HG02610 (cell line): ENCODE results near the gene ENTPD2.

Source experiments
- ATAC-seq: cut with Tn5 transposase; IDR thresholded peaks from one replicate; pipeline ENCODE4 v1.9.1; 2021; ENCODE audit warnings: mild to moderate bottlenecking, moderate library complexity; ENCODE audit not compliant: unreplicated experiment

The ENTPD2 gene

DNA sequence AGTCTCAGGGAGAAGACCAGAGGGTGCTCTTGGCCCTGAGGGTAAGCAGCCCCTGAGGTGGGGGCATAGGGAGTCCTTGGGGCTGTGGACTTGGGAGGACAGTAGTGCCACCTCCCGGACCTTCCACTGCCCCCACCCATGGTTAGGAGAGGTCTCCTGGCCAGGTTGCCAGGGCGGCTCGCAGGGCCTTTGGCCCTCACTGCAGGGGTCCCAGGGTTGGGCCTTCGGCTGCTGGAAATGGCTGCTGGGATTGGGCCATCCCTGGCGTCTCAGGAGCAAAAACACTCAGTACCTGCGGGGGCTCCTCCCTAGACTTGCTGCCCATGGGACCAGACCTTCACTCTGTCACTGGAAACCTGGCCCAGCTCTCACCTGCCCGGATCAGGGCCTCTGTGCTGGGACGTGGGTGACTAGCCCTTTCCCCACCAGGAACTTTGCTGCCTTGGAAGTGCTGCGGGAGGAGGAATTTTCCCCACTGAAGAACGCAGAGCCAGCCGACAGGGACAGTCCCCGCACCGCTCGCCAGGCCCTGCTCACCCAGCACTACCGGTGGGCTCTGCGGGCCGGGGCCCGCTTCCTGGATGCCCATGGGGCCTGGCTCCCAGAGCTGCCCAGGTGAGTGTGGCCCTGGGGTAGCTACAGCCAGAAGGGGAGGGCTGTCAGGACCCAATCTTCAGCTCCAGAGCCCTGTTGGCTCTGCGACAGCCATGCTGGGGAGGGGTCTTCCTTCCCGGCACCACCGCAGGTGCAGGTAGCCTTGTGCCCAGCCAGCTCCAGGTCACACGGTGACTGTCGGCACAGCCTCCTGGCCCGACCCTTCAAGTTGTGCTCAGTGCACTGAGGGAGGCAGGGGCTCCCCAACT lies 26.6 kb upstream of the ENTPD2 start:
- ATAC-seq, result no peak

DNA sequence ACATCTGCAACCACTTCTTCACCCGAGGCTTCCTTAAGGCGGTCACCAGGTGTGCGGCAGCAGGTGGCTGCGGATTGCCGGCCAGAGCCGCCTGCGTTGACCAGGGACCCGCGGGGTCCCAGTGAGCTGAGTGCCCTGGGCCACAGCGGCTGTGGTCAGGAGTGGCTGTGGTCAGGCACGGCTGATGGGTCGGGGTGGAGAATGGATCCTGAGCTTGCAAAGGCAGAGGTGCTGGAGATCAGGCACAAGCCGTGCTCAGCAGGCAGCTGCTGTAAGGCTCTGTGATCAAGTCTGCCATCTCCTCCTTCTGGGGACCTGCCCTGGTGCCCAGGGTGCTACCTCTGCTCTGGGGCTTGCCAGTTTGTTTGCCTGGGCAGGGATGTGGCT lies 25.5 kb upstream of the ENTPD2 start:
- ATAC-seq, result no peak

- no peak for ATAC-seq
Measured at GRCh38 chr9:137078701-137079400, 25.0 kb upstream of the ENTPD2 start.

DNA sequence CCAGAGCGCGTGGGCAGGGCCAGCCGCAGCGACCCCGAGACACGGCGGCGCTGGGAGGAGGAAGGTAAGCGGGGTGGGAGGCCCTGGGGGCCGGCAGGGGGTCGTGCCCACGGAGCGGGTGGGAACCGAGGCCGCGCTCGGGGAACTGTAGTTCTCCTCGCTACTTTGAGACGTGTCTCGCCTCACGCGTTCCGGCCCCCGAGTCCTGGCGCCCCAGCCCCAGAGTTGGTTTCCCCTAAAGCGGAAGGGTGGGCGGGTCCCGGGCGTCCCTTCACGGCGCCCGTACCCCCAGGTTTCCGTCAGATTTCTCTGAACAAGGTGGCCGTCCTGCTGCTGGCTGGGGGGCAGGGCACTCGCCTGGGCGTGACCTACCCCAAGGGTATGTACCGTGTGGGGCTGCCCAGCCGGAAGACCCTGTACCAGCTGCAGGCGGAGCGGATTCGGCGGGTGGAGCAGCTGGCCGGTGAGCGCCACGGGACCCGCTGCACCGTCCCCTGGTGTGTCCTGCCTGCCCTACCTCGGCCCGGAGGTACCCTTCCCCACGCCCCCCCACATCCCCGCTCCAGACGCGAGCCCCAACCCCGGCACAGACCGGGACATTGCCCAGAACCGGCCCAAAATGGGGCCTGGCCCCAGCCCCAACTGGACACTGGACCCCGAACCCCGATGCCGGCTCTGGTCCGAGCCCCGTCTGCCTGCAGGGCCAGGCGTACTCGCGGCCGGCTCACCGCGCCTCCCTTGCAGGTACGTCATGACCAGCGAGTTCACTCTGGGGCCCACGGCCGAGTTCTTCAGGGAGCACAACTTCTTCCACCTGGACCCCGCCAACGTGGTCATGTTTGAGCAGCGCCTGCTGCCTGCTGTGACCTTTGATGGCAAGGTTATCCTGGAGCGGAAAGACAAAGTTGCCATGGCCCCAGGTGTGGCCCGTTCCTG lies 24.2 kb upstream of the ENTPD2 start:
- ATAC-seq, result no peak

GRCh38 chr9:137077010-137077747 lies 23.3 kb upstream of the ENTPD2 start, which contains the start of gene UAP1L1:
TSS of gene UAP1L1 (plus strand) at chr9:137077517. CDS start at chr9:137077533, 16 bp downstream.
- no peak for ATAC-seq

- ATAC-seq, result no peak
Measured at GRCh38 chr9:137076636-137077009, 22.8 kb upstream of the ENTPD2 start.

DNA sequence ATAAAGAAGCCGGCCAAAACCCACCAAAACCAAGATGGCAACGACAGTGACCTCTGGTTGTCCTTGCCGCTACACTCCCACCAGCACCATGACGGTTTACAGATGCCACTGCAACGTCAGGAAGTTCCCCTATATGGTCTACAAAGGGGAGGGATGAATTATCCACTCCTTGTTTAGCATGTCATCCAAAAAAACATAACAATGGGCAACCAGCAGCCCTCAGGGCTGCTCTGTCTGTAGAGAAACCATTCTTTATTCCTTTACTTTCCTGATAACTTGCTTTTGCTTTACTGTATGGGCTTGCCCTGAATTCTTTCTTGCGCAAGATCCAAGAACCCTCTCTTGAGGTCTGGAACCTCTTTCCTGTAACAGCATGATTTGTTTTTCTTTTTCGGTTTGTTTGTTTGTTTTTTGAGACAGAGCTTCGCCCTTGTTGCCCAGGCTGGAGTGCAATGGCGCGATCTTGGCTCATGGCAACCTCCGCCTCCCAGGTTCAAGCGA lies 21.5 kb upstream of the ENTPD2 start:
- no peak for ATAC-seq

GRCh38 chr9:137074657-137075274 lies 20.9 kb upstream of the ENTPD2 start:
- no peak for ATAC-seq

DNA sequence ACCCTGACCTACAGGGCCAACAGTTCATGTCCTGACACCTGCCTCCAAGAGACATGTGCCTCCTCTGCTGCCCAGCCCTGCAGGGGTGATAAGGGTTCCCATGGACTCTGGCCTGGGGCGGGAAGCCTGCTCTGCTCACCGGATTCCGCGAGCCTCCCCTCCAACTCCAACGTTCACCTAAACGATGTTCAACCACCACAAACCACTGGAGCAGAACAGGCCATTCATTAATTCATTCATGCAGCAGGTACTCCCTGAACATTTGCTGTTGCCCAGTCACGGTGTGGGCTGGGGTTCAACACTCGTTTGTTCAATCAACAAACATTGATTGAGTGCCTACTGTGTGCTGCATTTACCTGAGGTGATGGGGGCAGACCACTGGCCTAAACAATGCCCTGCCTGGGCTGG lies 20.1 kb upstream of the ENTPD2 start:
- no peak for ATAC-seq

DNA sequence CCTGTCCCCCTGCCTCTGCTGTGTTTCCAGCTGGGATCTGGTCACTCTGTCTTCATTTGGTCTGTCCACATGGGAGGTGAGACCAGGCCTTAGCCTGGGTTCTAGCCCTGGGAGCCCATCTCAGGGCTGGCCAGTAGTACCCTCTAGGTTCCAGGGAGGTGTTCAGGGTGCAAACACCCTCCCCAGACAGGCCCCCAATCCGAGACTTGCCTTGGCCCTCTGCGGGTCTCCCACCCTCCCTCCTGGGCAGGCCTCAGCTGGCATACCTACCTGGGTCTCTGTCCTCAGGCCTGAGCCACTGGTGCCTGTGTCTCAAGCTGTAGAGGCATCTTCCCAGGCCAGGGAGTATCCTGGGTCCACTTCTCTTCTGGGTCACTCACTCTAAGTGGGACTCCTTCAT lies 17.4 kb upstream of the ENTPD2 start:
- ATAC-seq, result no peak

GRCh38 chr9:137070906-137071275 lies 17.0 kb upstream of the ENTPD2 start:
- no peak for ATAC-seq

GRCh38 chr9:137070201-137070905 lies 16.5 kb upstream of the ENTPD2 start, which contains the start of gene SAPCD2:
TSS of gene SAPCD2 (minus strand) at chr9:137070557. CDS start at chr9:137070460, 97 bp downstream.
- peak; percentile 57 for ATAC-seq

DNA sequence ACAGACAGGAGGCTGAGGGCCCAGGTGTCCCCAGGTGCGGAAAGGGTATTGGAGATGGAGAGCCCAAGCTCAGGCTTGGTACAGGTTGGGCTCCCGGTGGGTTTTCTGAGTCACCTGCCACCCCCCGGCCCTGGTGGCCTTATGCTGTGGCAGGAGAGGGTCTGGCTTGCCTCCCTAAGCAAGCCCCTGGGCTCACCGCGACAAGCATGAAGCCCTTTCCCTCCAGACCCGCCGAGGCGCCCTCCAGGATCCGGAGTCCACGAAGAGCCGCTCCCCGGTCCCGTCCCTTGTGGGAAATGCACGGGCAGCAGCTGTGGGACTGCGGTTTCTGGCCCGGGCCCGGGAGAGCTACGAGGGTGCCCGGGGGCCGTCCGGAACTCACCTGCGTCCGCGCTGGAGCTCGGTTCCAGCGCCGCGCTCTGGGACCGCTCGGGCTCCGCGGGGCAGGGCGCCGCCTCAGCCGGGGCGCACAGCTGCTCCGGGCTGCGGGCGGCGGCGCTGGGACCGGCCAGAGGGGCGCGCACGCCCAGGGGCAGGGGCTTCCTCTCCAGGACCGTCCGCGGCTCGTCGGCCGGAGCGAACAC lies 15.7 kb upstream of the ENTPD2 start:
- ATAC-seq, result no peak

DNA sequence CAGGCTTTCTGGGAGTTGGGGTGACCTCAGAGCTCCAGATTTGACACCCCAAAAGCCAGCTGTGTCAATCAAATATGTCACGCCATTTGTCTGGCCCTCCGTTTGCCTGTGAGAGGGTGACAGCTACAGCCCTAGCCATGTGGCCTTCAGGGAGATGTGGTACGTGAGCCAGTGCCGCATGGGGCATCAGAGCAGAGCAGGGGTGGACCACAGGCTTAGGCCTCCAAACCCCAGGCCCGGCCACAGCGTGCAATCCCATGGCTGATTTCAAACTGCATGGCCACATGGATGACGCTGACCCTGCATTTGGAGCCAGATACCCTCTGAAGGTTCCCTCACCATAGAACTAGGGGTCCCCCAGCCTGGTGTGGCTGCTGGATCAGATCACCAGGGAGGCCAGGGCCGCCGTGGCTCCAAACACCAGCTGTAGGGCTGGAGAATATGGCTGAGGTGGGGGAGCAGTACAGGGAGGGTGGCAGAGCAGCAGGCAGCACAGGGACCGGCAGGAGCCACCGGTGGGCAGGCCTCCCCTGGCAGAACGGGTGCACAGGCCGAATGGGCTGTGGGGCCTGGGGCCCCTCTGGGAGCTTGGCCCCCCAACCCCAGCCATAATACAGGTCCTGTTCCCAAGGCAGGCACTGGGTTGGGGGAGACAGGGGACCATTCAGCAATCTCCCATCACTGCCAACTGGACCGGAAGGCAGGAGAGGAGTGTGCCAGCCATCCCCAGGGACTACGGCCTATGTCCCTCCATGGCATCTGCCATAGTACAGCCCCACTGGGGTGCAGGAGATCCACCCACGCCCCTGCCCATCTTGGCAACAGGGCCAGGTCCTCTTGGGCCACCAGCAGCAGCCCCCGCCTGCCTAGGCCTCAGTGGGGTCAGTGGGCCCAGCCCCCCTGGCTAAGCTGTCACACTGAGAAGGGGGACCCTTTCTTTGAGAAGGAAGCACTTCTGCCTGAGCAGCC lies 15.0 kb upstream of the ENTPD2 start:
- no peak for ATAC-seq

- no peak for ATAC-seq
Measured at GRCh38 chr9:137067860-137068538, 14.1 kb upstream of the ENTPD2 start.

DNA sequence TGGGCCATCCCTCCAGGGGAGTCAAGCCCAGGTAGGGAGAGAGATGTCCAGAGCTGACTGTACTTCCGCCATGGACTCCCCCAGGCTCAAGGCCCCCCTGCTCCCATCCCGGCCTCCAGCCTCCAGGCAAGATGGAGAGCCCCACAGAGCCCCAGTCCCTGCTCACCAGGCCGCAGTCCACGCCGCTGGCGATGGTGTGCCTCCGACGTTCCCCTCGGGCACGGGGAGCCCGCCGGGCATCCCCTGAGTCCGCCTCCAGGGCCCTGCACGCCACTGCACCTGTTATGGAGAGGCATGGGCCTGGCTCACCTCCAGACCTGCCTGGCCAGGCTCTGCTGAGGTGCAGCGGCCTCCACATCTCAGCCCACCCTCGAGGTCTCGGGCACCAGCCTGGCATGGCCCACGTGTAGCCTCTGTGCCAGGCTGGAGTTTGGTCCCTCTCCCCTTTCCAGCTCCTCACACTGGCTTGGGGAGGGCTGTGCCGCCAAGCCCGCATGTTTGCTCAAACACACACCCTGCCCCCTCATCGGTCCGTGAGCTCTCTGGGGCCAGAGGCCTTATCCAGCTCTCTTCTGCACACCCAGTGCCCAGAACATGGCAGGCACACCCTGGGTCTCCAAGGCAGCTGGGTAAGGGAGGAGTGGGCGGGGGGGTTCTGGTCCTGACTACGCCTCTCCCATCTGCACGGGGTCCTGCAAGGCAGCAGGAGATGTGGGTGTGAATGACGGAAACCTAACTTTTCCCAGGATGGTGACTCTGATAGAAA lies 12.4 kb upstream of the ENTPD2 start:
- no peak for ATAC-seq
